ENCODE measurements around the gene MAT1A. TPM values are rescaled to one million over a fixed set of nuclear protein-coding genes. Genes with fewer than 3 reads are reported as not detected.

MAT1A gene
- not detected in 2 replicates for total RNA-seq (2014; rRNA removed; shearing (Covaris generic))

DNA sequence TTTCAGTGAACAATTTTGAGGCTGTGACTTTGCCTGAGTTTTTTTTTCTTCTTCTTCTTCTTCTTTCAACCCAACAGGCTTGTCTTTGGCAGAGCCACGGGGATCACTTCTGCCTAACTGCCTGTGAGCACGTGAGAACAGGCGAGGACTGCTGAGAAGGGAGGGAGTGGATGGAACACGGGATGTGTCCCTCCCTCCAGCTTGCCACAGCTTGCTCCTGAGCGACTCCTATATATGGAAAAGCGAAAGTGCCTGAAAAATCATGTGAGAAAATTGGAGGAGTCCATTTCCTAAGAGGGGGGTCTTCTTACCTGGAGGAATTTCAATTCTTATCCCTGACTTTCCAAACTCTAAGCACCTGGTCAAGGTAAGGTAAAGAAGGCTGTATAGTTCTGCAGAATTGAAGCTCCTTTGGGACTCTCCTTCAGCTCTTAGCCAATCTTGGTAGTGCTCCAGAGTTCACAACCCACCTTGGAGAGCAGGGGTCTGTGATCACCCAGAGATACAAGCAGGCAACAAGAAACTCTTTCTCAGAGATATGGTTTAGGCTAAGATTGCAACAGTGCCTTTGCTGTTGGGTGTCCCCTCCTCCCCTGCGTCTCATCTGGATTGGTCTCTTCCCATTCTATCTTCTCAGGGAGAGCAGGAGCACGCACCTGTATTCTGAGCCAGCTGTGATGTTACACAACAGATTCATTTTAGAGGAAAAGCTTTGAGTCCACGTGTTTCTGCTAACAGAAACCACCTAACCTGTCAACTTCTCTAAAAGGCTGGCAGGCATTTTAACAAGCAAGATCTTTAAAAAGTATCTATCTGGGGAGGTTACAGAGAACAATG lies at the start of gene MAT1A:
MAT1A (minus strand) TSS at position 208 of the 837 bp plus-strand sequence. CDS start 235 bp downstream, outside the sequence.
- Histone ChIP-seq H3K27ac (no peak within 1 kb of the TSS), H3K4me1 (replicated peaks) (no peaks in the 10 kb centered on the region), H3K9me3 (replicated peaks) (no peaks in the 10 kb centered on the region), H3K36me3 (no peaks in the 10 kb centered on the region), H3K4me3 (no peak within 1 kb of the TSS), H3K27me3 (replicated peaks) (peaks cover 2% of the 10 kb centered on the region; the same call in 1 of the 2 replicates)
- no peak for DNase-seq (ENCODE audit: low read depth in 1 of 2, low spot score in 2 of 2)

DNA sequence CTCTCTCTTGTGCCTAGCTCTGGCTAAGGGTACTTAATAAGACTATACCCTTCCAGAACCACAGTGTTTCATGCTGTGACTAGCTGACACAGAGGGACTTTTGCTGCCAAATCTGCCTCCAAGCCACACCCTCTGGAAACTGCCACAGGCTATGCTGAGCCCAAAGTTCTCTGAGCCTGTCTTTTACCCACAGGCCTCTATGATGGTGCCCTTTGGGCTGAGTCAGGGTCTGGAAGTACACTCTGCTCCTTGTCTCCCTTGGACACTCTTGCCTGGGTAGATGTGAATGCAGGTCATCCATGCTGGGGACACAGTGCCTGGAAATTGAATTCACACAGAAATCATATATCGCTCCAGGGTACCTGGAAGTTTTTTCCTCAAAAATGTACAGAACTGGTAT lies 44.5 kb upstream of the MAT1A start:
- Histone ChIP-seq H3K4me3 (no peak overlapping the region), H3K36me3 (no peaks in the 10 kb centered on the region), H3K4me1 (replicated peaks) (no peaks in the 10 kb centered on the region), H3K9me3 (replicated peaks) (no peaks in the 10 kb centered on the region), H3K27ac (no peak overlapping the region), H3K27me3 (replicated peaks) (0 out of 2 replicates have a peak, but pooled peaks cover 3% of the 10 kb centered on the region)
- no peak for DNase-seq (ENCODE audit: low read depth in 1 of 2, low spot score in 2 of 2)

DNA sequence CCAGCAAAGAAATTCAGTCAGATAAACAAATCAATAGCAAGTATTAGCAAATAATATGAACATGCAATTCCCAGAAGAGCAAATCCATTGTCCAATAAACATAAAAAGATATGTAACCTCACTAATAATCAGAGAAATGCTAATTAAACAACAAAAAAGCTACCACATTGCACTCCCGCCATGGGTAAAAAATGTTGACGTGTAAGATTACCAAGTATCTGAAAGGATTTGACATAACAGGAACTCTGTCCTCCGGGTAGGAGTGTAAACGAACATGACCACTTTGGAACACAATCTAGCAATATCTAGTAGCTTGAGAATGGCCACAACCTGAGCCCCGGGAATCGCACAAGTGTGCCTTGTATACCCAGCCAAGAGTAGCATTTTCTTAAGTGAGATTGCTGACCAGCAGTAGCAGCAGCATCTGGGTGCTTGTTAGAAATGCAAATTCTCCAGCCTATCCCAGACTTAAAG lies 35.5 kb upstream of the MAT1A start:
- Histone ChIP-seq H3K4me1 (replicated peaks) (0 out of 2 replicates have a peak, but pooled peaks cover 6% of the 10 kb centered on the region), H3K4me3 (no peak overlapping the region), H3K36me3 (no peaks in the 10 kb centered on the region), H3K9me3 (replicated peaks) (no peaks in the 10 kb centered on the region), H3K27ac (no peak overlapping the region), H3K27me3 (replicated peaks) (no peaks in the 10 kb centered on the region)
- no peak for DNase-seq (ENCODE audit: low read depth in 1 of 2, low spot score in 2 of 2)

DNA sequence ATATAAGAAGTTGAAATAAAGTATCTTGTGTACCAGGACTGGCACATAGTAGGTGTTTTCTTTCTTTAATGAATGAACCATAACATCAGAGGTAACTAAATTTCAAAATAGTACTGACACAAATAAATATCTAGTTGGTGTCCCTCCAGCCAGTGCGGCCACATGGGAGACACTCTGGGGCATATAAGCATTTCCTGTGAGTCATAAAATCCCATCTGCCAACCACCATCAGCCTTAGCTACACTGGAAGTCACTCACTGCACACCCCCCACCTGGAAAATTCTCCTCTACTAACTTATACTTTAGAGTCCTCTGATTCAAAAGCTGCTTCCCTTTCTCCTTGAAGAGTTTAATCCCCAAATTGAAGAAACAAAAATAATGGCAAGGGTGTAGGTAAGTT lies 34.6 kb upstream of the MAT1A start:
- no peak overlapping the region for H3K27ac ChIP-seq
- H3K36me3 ChIP-seq, result no peaks in the 10 kb centered on the region
- peak in 1 of 2 experiments; percentile 12 for DNase-seq (ENCODE audit: low read depth in 1 of 2, low spot score in 2 of 2)
- H3K9me3 ChIP-seq (replicated peaks), result no peaks in the 10 kb centered on the region
- H3K27me3 ChIP-seq (replicated peaks), result no peaks in the 10 kb centered on the region
- no peak overlapping the region for H3K4me3 ChIP-seq
- 0 out of 2 replicates have a peak, but pooled peaks cover 6% of the 10 kb centered on the region for H3K4me1 ChIP-seq (replicated peaks)

DNA sequence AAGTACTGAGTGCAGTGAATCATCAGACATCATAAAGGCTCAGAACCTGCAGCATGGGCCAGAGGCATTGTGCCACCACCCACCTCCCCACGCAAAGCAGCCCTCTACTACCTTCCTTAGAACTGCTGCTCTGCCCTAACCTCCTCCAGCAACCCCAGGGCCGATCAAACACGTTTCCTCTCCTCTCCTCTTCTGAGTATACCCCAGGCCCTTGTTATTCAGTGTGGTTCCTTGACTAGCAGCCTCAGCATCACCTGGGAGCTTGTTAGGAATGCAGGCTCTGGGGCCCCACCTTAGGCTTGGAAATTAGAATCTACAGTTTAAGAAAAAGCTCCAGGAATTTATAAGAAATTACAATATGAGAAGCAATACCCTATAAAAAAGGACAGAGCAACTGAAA lies 33.9 kb upstream of the MAT1A start:
- H3K4me1 ChIP-seq (replicated peaks), result 0 out of 2 replicates have a peak, but pooled peaks cover 6% of the 10 kb centered on the region
- no peaks in the 10 kb centered on the region for H3K9me3 ChIP-seq (replicated peaks)
- H3K27ac ChIP-seq, result no peak overlapping the region
- H3K27me3 ChIP-seq (replicated peaks), result no peaks in the 10 kb centered on the region
- H3K4me3 ChIP-seq, result no peak overlapping the region
- H3K36me3 ChIP-seq, result no peaks in the 10 kb centered on the region
- DNase-seq (ENCODE audit: low read depth in 1 of 2, low spot score in 2 of 2), result no peak

- no peaks in the 10 kb centered on the region for H3K36me3 ChIP-seq
- H3K4me3 ChIP-seq, result no peak overlapping the region
- DNase-seq (ENCODE audit: low read depth in 1 of 2, low spot score in 2 of 2), result no peak
Measured at GRCh38 chr10:80322711-80323110, 33.3 kb upstream of the MAT1A start.

GRCh38 chr10:80322158-80322557 lies 32.7 kb upstream of the MAT1A start:
- Histone ChIP-seq H3K27me3 (replicated peaks) (no peaks in the 10 kb centered on the region), H3K9me3 (replicated peaks) (no peaks in the 10 kb centered on the region), H3K4me1 (replicated peaks) (0 out of 2 replicates have a peak, but pooled peaks cover 6% of the 10 kb centered on the region), H3K27ac (no peak overlapping the region), H3K4me3 (no peak overlapping the region), H3K36me3 (no peaks in the 10 kb centered on the region)
- no peak for DNase-seq (ENCODE audit: low read depth in 1 of 2, low spot score in 2 of 2)

More at GRCh38 chr10:80322711-80323110, 33.3 kb upstream of the MAT1A start:
- Histone ChIP-seq H3K9me3 (replicated peaks) (no peaks in the 10 kb centered on the region), H3K27ac (no peak overlapping the region), H3K4me1 (replicated peaks) (0 out of 2 replicates have a peak, but pooled peaks cover 6% of the 10 kb centered on the region), H3K27me3 (replicated peaks) (no peaks in the 10 kb centered on the region)

GRCh38 chr10:80321183-80321582 lies 31.7 kb upstream of the MAT1A start:
- Histone ChIP-seq H3K4me3 (no peak overlapping the region), H3K36me3 (no peaks in the 10 kb centered on the region), H3K9me3 (replicated peaks) (no peaks in the 10 kb centered on the region), H3K4me1 (replicated peaks) (0 out of 2 replicates have a peak, but pooled peaks cover 6% of the 10 kb centered on the region), H3K27me3 (replicated peaks) (no peaks in the 10 kb centered on the region), H3K27ac (no peak overlapping the region)
- DNase-seq (ENCODE audit: low read depth in 1 of 2, low spot score in 2 of 2), result no peak

DNA sequence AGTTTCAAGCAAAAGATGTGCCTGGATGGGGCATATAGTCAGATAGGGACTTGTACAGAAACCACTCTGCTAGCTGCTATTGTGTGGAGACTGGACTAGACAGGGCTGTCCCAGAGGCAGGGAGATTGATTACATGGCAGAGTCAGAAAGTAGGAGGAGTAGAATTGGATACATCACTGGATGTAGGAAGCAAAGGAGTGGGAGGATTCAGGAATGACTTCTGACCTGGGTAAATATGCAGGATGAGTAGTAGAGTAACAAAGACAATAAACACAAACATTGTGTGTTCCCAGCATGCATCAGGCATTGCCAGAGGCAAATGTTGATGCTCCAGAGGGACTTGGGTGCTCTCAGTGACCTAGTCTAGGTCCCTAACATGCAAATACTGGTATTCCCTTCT lies 30.9 kb upstream of the MAT1A start:
- H3K4me1 ChIP-seq (replicated peaks), result 0 out of 2 replicates have a peak, but pooled peaks cover 6% of the 10 kb centered on the region
- H3K9me3 ChIP-seq (replicated peaks), result no peaks in the 10 kb centered on the region
- no peak overlapping the region for H3K27ac ChIP-seq
- DNase-seq (ENCODE audit: low read depth in 1 of 2, low spot score in 2 of 2), result no peak
- no peak overlapping the region for H3K4me3 ChIP-seq
- H3K36me3 ChIP-seq, result no peaks in the 10 kb centered on the region
- no peaks in the 10 kb centered on the region for H3K27me3 ChIP-seq (replicated peaks)

GRCh38 chr10:80319725-80320290 lies 30.4 kb upstream of the MAT1A start:
- H3K27ac ChIP-seq, result no peak overlapping the region
- no peaks in the 10 kb centered on the region for H3K27me3 ChIP-seq (replicated peaks)
- no peaks in the 10 kb centered on the region for H3K9me3 ChIP-seq (replicated peaks)
- no peaks in the 10 kb centered on the region for H3K36me3 ChIP-seq
- H3K4me3 ChIP-seq, result no peak overlapping the region
- H3K4me1 ChIP-seq (replicated peaks), result 0 out of 2 replicates have a peak, but pooled peaks cover 6% of the 10 kb centered on the region
- DNase-seq (ENCODE audit: low read depth in 1 of 2, low spot score in 2 of 2), result no peak

DNA sequence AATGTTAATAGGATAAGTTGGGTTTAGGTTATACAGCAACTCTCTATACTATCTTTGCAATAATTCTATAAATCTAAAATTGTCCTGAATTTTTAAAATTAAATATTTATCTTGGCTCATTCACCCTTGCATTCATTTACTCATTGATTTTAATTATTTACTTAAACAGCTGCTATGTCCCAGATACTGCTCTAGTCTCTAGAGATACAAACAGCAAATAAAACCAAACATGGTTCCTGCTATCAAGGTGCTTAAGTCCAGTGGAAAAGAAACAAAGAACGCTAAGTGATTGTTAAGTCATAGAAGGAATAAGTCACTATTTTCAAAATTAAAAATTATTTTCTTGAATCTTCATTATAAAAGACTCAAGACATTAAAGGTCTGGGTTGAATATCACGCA lies 29.9 kb upstream of the MAT1A start:
- Histone ChIP-seq H3K27ac (no peak overlapping the region), H3K27me3 (replicated peaks) (no peaks in the 10 kb centered on the region), H3K4me3 (no peak overlapping the region), H3K9me3 (replicated peaks) (no peaks in the 10 kb centered on the region), H3K36me3 (no peaks in the 10 kb centered on the region), H3K4me1 (replicated peaks) (0 out of 2 replicates have a peak, but pooled peaks cover 6% of the 10 kb centered on the region)
- DNase-seq (ENCODE audit: low read depth in 1 of 2, low spot score in 2 of 2), result no peak

DNA sequence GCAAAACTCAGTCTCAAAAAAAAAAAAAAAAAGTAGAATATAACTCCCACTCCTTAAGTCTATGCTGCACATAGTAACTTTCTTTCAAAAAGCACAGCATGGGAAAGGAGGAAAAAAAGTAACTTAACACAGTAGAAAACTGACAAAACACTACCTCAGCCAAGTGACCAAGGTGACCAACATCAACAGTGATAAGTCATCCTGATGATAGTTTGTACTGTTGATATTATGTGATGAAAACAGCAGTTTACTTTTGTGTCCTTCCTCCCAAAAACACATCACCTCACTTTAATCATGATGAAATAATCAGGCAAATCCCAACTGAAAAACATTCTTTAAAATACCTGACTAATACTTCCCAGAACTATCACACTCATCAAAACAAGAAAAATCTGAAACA lies 29.3 kb upstream of the MAT1A start:
- Histone ChIP-seq H3K27ac (no peak overlapping the region), H3K4me1 (replicated peaks) (0 out of 2 replicates have a peak, but pooled peaks cover under 1% of the 10 kb centered on the region), H3K4me3 (no peak overlapping the region), H3K9me3 (replicated peaks) (no peaks in the 10 kb centered on the region), H3K27me3 (replicated peaks) (no peaks in the 10 kb centered on the region), H3K36me3 (no peaks in the 10 kb centered on the region)
- DNase-seq (ENCODE audit: low read depth in 1 of 2, low spot score in 2 of 2), result no peak

DNA sequence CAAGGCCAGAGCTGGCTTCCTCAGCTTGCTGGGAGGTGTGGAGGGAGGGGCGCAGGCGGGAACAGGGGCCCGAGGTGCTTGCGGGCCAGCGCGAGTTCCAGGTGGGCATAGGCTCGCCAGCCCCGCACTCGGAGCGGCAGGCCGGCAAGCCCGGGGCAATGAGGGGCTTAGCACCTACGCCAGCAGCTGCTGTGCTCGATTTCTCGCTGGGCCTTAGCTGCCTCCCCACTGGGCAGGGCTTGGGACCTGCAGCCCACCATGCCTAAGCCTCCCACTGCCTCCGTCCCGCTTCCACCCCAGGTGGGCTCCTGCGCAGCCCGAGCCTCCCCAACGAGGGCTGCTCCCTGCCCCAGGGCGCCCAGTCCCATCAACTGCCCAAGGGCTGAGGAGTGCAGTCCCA lies 25.9 kb upstream of the MAT1A start:
- H3K27me3 ChIP-seq (replicated peaks), result no peaks in the 10 kb centered on the region
- no peaks in the 10 kb centered on the region for H3K36me3 ChIP-seq
- DNase-seq (ENCODE audit: low read depth in 1 of 2, low spot score in 2 of 2), result no peak
- H3K27ac ChIP-seq, result no peak overlapping the region
- no peaks in the 10 kb centered on the region for H3K9me3 ChIP-seq (replicated peaks)
- no peak overlapping the region for H3K4me3 ChIP-seq
- no peaks in the 10 kb centered on the region for H3K4me1 ChIP-seq (replicated peaks)

DNA sequence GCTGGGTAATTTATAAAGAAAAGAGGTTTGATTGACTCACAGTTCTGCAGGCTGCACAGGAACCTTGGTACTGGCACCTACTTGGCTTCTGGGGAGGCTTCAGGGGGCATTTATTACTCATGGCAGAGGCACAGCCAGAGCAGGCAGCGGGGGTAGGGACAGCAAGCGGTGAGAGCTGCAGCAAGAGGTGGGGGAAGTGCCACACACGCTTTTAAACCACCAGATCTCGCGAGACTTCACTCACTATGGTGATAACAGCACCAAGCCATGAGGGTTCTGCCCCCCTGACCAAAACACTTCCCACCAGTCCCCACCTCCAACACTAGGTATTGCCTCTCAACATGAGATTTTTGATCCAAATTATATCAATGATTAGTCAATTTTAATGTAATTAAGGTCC lies 24.1 kb upstream of the MAT1A start:
- Histone ChIP-seq H3K27me3 (replicated peaks) (no peaks in the 10 kb centered on the region), H3K4me3 (no peak overlapping the region), H3K9me3 (replicated peaks) (no peaks in the 10 kb centered on the region), H3K36me3 (no peaks in the 10 kb centered on the region), H3K27ac (no peak overlapping the region), H3K4me1 (replicated peaks) (no peaks in the 10 kb centered on the region)
- no peak for DNase-seq (ENCODE audit: low read depth in 1 of 2, low spot score in 2 of 2)
